HG03520 (cell line): ENCODE measurements around the gene PTH2R.
A peak's percentile ranks its signal among the peaks of the same experiment; 100 is the strongest.
"Not testable (repeated sequence)": the region's sequence is repeated elsewhere in the genome, so short reads cannot be mapped to it uniquely, and the experiment has no call there.

Experiments used
- ATAC-seq: cut with Tn5 transposase; IDR thresholded peaks from one replicate; pipeline ENCODE4 v1.9.1; 2021; ENCODE audit warnings: mild to moderate bottlenecking, moderate library complexity; ENCODE audit not compliant: unreplicated experiment

Gene PTH2R

DNA sequence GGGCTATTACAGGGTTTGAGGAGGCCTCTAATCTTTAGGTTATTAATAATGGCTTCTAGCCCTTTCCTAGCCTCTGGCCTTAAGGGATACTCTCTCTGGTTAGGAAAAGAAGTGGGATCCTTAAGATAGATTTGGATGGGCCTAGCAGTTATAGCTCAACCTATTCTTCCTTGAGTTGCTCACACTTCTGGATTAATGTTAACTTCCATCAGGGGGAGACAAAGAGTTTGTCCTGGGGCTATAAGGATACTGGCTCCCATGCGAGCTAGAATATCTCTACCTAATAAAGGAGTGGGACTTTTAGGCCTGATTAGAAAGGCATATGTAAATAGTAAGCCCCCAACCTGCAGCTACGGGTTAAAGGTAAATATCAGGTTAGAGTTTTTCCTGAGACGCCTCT is 14.3 kb upstream of the PTH2R start:
- no peak for ATAC-seq

DNA sequence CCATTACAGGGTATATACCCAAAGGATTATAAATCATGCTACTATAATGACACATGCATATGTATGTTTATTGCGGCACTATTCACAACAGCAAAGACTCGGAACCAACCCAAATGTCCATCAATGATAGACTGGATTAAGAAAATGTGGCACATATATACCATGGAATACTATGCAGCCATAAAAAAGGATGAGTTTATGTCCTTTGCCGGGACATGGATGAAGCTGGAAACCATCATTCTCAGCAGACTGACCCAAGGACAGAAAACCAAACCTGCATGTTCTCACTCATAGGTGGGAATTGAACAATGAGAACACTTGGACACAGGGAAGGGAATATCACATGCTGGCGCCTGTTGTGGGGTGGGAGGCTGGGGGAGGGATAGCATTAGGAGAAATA is 9.8 kb upstream of the PTH2R start:
- not testable (repeated sequence) for ATAC-seq

DNA sequence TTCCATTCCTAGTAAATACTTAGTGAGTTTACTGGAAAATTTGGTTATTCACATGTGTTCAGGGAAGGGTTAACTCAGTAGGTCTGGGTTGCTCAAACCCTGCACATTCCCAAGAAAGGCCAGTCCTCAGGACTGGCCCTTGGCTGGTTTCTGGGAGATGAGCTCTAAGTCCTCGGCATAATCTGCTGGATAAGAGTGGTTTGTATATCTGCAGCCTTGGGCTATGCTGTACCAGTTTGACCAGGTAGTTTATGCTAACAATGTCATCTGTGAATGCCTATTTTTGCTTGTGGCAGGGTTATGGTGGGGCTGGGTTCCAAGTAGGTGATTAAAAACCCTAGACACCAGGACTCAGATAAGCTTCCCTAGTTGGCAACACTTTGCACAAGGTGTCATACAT is 7.4 kb upstream of the PTH2R start:
- ATAC-seq, result no peak

DNA sequence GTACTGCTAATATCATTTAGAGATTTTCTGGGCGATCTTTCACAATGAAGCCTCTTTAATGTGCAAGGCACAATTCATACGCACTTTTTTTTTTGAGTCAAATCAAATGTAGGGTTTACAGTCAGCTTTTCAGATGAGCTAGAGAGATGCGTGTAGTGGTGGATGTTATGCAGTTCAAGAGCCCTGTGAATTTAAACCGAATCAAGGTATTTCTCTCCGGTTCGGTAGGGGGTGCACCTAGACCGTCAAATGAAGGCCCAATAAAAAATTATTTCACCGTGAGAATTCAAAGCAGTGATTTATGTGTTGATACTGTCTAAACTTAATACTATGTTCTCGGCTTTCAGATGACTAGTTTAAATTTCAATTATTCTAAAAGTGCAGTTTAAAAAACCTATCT is 1.1 kb downstream of the PTH2R start:
- no peak for ATAC-seq

DNA sequence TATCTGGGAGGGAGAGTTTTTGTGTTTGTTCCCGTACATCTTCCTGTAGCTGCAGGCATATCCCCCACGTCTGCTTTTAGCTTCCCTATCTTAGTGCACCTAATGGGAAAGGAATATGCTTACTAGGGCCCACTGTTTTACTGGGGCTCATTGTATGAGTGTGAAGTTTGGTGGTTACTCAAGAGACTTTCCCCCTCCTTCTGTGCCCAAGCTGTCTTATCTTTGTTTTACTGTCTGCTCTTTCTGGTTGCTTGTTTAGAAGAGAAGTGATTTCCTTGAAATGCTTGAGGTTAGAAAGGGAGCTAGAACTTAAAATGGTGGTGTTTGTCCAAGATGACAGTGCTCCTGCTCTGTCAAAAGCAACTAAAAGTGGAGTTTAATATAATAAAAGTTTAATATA is 7.3 kb downstream of the PTH2R start:
- no peak for ATAC-seq

DNA sequence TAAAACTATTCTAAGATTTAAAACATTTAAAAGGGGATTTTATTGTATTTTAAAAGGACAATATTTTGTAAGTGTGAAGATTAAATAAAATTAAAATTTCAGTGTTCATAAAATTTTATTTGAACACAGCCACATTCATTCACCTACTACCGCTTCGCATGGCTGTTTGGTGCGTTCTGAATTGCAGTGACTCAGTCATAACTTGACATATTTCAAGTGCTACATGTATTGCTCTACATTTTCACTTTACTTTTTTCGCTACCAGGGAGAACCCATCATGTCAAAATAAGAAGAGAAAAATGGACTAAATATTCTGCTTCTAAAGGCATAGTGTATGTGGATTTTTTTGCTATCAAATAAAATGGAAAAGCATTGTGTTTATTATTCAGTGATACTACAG is 8.7 kb downstream of the PTH2R start:
- peak; percentile 68 for ATAC-seq

DNA sequence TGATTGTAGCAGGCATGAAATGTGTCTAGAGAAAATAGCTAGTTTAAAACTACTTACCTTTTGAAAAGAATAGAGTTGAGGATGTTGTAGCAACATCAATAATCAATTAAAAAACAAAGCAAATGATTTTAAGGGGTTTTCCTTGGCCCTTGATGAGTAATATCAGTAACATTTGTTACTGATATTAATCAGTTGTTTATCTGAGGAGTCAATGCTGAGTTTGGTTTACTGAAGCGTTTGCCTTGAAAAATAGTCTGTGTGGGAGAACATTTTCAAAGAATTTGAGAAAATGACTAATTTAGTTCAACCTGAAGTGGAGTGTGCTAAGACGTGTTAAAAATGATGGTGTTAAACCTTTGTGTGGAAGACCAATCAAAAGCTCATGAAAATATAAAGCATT is 9.3 kb downstream of the PTH2R start:
- ATAC-seq, result peak; percentile 91

DNA sequence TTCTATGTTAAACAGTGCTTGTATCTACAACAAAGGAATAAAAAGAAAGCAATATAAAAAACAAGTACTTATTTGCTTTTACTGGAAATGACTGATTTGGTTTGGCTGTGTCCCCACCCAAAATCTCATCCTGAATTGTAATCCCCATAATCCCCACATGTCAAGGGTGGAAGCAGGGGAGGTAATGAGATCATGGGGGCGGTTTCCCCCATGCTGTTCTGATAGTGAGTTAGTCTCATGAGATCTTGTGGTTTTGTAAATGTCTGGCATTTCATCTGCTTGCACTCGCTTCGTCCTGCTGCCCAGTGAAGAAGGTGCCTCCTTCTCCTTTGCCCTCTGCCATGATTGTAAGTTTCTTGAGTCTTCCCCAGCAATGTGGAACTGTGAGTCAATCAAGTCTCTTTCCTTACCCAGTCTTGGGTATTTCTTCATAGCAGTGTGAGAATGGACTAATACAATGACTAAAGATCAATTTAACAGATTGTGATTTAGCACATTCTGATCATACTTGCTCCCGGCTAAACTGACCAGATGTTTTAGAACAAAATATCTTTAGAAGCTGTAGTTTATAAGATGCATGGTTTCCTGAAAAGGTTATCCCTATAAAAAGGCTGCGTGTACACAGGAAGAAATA is 19.9 kb downstream of the PTH2R start:
- ATAC-seq, result no peak

DNA sequence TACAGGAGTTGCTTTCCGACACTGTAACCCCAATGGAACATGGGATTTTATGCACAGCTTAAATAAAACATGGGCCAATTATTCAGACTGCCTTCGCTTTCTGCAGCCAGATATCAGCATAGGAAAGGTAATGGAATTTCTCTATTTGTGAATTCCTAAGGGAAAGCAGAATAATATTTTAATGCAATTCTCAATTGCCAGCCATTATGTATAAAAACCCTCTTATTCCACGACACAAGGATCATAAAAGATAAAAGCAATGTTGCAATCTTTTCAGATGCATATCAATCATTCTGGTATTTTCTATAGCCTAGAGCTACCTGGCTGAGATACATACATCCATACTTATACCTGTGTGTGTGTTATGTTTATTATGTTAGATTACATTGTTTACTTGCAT is 31.2 kb downstream of the PTH2R start:
- no peak for ATAC-seq

DNA sequence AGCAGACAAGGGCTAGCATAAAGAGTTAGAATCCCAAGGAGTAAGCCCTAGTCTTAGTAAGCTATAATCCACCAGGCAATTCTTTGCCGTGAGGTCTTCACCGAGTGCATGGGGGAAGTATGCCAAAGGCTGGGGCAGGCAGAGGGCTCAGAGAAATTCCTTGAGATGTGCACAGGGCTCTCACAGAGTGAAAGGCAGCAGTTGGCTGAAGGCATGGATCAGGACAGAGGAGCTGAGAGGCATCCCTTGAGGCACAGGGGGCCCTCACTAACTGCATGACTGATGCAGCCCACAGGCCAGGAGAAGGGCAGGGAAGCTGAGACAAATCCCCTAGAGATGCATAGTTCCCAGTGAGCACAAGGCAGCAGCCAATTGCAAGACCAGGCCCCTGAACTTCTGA is 34.1 kb downstream of the PTH2R start:
- ATAC-seq, result no peak

DNA sequence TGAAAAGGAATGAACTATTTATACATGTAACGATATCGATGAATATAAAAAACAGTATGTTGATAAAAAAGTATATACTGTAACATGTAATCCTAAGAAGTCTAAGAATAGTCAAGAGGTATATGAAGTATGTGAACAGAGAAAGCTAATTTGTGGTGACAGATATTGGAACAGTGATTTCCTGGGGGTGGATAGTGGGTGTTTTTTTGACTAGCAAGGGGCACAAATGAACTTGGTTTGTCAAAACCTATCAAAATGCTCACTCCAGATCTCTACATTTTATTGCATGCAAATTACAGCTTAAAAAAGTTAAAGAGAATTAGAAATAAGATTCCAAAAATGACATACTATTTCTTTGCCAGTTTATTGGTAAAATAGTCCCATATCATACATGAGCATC is 35.4 kb downstream of the PTH2R start:
- ATAC-seq, result no peak

DNA sequence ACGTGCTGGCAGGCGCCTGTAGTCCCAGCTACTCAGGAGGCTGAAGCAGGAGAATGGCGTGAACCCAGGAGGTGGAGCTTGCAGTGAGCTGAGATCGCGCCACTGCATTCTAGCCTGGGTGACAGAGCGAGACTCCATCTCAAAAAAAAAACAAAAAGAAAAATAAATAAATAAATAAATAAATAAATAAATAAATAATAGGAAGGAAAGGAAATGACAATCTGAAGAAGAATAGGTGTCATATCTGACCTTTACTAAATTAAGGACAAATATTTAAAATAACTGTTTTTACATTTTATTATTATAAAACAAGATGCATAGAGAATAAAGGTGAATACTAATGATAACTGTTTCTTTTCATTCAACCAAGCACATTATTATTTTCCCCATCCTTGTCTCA is 40.9 kb downstream of the PTH2R start:
- not testable (repeated sequence) for ATAC-seq

DNA sequence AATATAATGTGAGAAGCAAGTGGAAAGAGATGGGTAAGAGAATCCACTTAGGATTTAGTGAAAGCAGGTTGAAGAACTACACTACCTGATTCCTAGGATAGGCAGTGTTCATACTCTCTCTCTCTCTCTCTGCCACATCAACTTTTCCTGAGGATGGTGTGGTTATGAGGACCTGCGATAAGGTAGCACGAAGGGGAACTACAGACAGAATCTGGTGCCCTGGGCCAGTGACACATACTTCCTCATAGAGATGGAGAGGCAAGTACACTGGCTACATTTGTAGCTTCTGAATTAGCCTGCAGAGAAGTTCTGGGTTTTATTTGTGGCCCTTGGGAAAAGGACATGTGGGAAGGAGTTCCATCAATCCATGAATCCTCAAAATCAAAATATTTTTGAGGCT is 44.5 kb downstream of the PTH2R start:
- no peak for ATAC-seq

DNA sequence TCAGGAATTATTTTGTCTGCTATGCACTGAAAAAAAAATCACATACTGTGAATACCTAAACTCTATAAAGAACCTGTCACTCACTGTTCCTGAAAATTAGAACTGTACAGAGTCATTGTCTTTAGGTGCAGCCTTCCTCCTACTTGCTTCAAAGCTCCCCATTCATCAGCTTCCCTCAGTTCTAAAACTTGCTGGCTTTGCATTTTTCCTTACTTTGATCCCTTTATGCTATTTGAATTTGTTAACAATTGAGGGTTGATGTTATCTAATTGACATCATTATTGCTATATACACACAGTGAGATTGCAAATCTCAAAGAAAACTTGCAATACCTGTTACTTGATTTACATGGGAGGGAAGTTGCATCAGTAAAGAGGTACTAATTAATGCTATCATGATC is 48.3 kb downstream of the PTH2R start:
- ATAC-seq, result no peak

DNA sequence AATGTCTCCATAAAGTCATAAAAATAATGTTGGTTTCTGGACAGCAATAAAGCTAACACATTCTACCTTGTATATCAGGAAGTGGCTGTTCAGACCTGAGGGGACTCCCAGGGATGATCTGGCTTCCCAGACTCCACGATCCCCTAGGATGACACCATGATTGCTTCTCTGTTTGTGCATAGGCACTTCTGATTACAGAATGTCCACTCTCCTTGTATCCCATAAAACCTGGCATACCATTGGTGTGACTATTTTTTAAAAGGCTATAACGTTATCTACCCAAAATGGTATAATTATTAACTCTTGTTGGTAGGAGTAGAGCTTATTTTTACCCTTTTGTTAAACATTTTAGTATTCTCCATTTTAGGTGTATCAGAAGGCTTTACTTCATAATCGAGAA is 57.1 kb downstream of the PTH2R start:
- no peak for ATAC-seq

DNA sequence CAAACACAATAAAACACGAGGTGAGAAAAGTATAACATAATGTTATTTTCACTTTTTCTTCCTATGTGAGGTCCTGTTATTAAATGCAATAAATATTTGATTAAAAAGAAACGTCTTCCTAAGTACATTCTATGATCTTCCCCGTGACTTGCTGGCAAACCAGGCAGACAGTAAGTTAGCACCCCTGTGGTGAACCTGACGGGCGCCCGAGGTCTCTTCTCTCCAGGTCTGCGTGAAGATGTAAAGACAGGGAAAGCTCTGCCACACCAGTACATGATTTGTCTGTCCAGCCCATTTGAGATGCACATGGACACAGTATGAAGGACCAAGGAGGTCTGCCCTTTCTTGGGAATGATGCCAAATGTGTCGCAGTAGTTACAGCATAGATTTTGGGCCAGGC is 57.6 kb downstream of the PTH2R start:
- ATAC-seq, result no peak

DNA sequence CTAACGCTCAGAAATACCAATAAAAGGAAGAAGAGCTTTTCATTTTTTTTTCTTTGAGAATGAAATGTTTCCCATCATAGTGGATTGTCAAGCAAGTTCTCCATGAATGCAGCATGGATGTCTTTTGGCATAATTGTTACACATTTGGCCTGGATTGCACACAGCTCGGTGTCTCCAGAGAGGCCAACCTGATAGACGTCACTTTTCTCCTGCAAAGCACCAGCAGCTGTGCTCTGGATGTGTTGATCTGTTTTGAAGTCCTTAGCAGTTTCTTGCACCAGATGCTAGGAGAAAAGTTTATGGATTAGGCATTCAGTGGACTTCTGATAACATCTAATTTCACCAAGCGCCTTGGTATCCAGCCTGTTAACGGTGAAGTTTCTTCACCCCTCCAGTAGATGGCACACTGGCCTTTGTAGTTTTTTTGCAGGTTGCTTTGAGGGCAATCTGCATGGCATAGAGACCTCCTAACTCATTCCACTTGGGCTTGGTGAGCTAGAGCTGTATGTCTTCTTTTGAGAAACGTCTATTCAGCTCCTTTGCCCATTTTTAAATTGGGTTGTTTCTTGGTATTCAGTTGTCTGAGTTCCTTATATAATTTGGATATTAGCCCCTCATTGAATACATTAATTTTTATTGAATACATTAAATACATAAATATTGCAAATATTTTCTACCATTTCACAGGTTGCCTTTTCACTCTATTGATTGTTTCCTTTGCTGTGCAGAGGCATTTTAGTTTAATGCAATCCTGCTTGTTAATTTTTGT is 59.7 kb downstream of the PTH2R start:
- ATAC-seq, result peak; percentile 89

DNA sequence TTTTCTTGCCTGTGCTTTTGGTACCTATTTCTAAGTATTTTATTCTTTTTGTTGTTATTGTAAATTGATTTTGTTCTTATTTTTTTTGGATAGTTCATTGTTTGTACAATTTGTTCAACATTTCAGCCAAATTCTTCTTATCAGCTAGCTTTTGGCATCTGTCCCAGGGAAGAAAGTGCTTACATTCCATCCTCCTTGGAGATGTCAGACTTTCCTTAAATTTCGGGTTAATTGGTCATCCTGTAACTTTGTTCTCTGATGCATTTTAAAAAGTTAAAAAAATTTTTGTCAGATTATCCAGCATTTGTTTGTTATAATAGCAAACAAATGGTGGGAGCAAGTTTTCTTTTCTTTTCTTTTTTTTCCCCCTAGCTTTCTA is 60.3 kb downstream of the PTH2R start:
- ATAC-seq, result no peak

DNA sequence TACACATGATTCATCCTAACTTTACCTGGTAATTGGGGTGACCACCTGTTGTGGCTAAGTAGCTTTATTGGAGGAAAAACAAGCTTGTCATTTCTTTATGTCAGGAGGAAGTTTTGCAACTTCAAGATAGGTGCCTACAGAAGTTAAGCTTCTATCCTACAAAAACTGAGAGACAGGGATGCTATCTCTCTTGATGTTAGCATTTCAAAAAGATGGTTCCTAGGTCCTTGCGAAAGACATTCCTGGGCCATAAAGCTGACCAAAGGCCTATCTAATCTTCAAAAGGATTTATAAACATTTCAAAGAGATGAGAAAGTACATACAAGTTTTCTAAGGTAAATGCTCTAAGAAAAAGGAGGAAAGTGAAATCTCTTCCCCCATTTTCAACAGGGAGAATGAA is 61.0 kb downstream of the PTH2R start:
- no peak for ATAC-seq

DNA sequence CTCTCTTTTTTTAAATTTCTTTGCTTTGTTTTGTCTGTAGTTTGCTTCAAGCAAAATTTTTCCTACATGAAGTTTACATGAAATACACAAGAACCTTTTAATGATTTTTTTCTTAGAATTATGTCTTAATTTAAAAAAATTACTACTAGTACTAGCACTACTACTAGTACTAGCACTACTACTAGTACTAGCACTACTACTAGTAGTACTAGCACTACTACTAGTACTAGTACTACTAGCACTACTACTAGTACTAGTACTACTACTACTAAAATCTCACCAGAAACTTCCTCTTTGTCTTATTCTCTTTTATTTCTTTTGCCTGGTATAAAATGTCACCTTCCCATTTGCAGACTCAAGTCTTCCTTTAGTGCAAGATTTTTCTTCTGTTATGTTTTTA is 71.1 kb downstream of the PTH2R start:
- no peak for ATAC-seq

DNA sequence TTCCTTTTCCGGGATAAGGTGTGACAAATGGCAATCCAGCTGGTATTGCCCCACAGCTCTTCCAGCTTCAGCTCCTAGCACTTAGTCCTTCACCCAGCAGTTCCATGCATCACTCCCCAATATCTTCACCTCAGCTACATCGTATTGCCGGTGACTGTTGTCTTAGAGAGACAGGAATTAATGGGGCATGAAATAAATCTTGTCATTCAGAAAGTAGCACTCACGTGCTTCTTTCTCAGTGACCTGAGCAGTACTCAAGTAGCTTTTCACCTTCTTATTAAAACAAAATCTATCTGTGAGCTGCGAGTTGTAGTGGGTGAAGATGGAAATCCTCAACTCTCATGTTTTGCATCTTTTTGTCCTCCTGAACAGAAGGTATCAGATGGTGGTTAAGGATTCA is 72.8 kb downstream of the PTH2R start:
- ATAC-seq, result peak; percentile 56

DNA sequence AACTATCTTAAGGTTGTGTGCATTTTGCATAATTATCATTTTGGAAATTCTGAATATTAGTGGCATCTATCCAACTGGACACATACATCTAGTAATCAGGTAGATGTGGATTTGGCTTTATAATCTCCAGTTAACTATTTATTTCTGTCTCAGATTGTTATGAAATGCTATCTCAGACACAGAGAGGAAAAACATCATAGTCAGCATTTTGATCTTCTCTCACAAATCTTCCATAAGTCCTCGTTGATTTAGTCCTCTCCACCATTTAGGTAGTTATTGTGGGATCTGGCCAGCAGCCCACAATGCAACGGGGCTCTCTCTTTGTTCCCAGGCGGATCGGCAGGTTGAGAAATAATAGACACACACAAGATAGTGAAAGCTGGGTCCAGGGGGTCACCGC is 75.4 kb downstream of the PTH2R start:
- ATAC-seq, result not testable (repeated sequence)

DNA sequence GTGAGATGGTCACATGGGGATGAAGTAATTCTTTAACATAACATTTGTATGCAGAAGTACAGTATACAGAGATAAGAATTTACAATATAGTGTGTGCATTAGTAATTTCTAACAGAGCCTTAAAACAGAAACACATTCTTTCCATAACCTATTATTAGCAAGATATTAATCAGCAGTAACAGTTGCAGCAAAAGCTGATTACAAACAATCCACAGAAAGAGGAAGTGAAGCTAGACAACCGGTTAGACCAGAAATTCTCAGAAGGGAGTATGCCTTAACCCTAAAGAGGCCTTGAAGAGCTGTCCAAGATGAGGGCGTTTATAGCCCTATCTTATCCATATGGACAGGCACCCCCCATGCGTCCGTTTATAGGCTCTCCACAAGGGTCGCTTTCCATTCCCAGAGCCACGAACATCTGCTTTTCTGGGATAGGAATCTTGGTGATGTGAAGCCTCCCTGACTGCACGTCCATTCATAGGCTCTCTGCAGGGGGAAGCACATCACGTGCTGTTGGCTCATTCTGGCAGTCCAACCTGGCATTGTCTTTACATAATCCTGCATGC is 75.9 kb downstream of the PTH2R start:
- ATAC-seq, result not testable (repeated sequence)
